HL-60 (cell line): ENCODE measurements around the gene ZNF284.

Source experiments
- POLR2AphosphoS5 ChIP-seq: IDR thresholded peaks from 2 replicates; pipeline ENCODE4 v1.6.1; 2012; ENCODE audit warnings: low read depth
- SPI1 ChIP-seq: IDR thresholded peaks from 2 replicates; pipeline ENCODE4 v1.6.1; 2012; ENCODE audit warnings: low read depth, mild to moderate bottlenecking, borderline replicate concordance
- TF ChIP-seq, protein P1 (sequence below): IDR thresholded peaks from one replicate; pipeline ENCODE4 v1.5.1; 2011; ENCODE audit warnings: low read length, control low read depth, inconsistent platforms; ENCODE audit not compliant: insufficient read depth
- TF ChIP-seq, protein P2 (sequence below): IDR thresholded peaks from 2 replicates; pipeline ENCODE4 v1.6.1; 2012; ENCODE audit warnings: low read depth; ENCODE audit not compliant: insufficient replicate concordance

DNA sequence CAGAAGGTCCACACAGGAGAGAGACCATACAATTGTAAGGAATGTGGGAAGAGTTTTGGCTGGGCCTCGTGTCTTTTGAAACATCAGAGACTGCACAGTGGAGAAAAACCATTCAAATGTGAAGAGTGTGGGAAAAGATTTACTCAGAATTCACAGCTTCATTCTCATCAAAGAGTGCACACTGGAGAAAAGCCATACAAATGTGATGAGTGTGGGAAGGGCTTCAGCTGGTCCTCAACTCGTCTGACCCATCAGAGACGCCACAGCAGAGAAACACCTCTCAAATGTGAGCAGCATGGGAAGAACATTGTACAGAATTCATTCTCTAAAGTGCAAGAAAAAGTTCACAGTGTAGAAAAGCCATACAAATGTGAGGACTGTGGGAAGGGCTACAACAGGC is 35.8 kb downstream of the ZNF284 start:
- TF ChIP-seq, protein P1, sequence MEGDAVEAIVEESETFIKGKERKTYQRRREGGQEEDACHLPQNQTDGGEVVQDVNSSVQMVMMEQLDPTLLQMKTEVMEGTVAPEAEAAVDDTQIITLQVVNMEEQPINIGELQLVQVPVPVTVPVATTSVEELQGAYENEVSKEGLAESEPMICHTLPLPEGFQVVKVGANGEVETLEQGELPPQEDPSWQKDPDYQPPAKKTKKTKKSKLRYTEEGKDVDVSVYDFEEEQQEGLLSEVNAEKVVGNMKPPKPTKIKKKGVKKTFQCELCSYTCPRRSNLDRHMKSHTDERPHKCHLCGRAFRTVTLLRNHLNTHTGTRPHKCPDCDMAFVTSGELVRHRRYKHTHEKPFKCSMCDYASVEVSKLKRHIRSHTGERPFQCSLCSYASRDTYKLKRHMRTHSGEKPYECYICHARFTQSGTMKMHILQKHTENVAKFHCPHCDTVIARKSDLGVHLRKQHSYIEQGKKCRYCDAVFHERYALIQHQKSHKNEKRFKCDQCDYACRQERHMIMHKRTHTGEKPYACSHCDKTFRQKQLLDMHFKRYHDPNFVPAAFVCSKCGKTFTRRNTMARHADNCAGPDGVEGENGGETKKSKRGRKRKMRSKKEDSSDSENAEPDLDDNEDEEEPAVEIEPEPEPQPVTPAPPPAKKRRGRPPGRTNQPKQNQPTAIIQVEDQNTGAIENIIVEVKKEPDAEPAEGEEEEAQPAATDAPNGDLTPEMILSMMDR = no peak
- TF ChIP-seq POLR2AphosphoS5 = no peak
- TF ChIP-seq, protein P2, sequence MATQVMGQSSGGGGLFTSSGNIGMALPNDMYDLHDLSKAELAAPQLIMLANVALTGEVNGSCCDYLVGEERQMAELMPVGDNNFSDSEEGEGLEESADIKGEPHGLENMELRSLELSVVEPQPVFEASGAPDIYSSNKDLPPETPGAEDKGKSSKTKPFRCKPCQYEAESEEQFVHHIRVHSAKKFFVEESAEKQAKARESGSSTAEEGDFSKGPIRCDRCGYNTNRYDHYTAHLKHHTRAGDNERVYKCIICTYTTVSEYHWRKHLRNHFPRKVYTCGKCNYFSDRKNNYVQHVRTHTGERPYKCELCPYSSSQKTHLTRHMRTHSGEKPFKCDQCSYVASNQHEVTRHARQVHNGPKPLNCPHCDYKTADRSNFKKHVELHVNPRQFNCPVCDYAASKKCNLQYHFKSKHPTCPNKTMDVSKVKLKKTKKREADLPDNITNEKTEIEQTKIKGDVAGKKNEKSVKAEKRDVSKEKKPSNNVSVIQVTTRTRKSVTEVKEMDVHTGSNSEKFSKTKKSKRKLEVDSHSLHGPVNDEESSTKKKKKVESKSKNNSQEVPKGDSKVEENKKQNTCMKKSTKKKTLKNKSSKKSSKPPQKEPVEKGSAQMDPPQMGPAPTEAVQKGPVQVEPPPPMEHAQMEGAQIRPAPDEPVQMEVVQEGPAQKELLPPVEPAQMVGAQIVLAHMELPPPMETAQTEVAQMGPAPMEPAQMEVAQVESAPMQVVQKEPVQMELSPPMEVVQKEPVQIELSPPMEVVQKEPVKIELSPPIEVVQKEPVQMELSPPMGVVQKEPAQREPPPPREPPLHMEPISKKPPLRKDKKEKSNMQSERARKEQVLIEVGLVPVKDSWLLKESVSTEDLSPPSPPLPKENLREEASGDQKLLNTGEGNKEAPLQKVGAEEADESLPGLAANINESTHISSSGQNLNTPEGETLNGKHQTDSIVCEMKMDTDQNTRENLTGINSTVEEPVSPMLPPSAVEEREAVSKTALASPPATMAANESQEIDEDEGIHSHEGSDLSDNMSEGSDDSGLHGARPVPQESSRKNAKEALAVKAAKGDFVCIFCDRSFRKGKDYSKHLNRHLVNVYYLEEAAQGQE = no peak
- no peak for TF ChIP-seq SPI1
